Lower lobe of right lung (tissue), 2 donors: ENCODE measurements around the gene PROM1. TPM values are rescaled to one million over a fixed set of nuclear protein-coding genes. Genes with fewer than 3 reads are reported as not detected.
A peak's percentile ranks its signal among the peaks of the same experiment; 100 is the strongest.

Source experiments
- ATAC-seq, 2 donors: fragments of 200-7000 bp; cut with Tn5 transposase; one replicate each; pipeline ENCODE4 v1.9.1; 2020 to 2022; ENCODE audit warnings: mild to moderate bottlenecking in 2 of 2, moderate library complexity in 2 of 2
- DNase-seq: peaks from one replicate; pipeline ENCODE4 v3.0.0-alpha.2; 2020
- H3K27ac ChIP-seq: fragments of 200-600 bp; one replicate; pipeline ENCODE4 v1.8.0; 2022
- H3K27me3 ChIP-seq: fragments of 200-600 bp; one replicate; pipeline ENCODE4 v1.8.0; 2022; ENCODE audit warnings: low read depth
- H3K36me3 ChIP-seq: fragments of 200-600 bp; one replicate; pipeline ENCODE4 v1.8.0; 2022; ENCODE audit warnings: mild to moderate bottlenecking
- H3K4me1 ChIP-seq: fragments of 200-600 bp; one replicate; pipeline ENCODE4 v1.8.0; 2022
- H3K4me3 ChIP-seq: fragments of 200-600 bp; one replicate; pipeline ENCODE4 v1.8.0; 2022; ENCODE audit warnings: mild to moderate bottlenecking
- H3K9me3 ChIP-seq: fragments of 200-600 bp; one replicate; pipeline ENCODE4 v1.8.0; 2022
- CTCF ChIP-seq: fragments of 200-600 bp; IDR thresholded peaks from one replicate; pipeline ENCODE4 v1.8.0; 2022; ENCODE audit warnings: antibody characterized with exemption, mild to moderate bottlenecking
- intact Hi-C: fragments of 100-400 bp; cut with DNase I; formaldehyde crosslinking; loops from one replicate; pipeline ENCODE4 v1.11.0; 2022
- total RNA-seq: library from RNA; stranded (reverse); fragmentation: NEBNext Ultra II Directional; extraction: Animal tissue kit (Norgen Biotek cat#: 25700); gene quantifications from one replicate; pipeline ENCODE4 v1.2.1, GENCODE V29; 2021
- donor health status: DM: no; HTN: yes; CAD: no; lungs with severe emphysema.

Gene PROM1
- total RNA-seq, 1 donor from 2014 or later = 10.1 TPM

GRCh38 chr4:16005676-16006075 is 78.1 kb downstream of the PROM1 start:
- no peak for TF ChIP-seq CTCF
- no peaks in the 10 kb centered on the region for H3K36me3 ChIP-seq
- peaks cover 4% of the 10 kb centered on the region for H3K4me1 ChIP-seq
- H3K27ac ChIP-seq = no peak overlapping the region
- no peak overlapping the region for H3K4me3 ChIP-seq
- DNase-seq (no peak), ATAC-seq (no peak)
- intact Hi-C loops = no loop called here
- H3K27me3 ChIP-seq = no peaks in the 10 kb centered on the region
- H3K9me3 ChIP-seq = no peaks in the 10 kb centered on the region

GRCh38 chr4:16001484-16001858 is 82.4 kb downstream of the PROM1 start:
- H3K27ac ChIP-seq = no peak overlapping the region
- H3K4me1 ChIP-seq = peaks cover 4% of the 10 kb centered on the region
- ATAC-seq (peak; percentile 95 to 96), DNase-seq (peak; percentile 56)
- H3K36me3 ChIP-seq = no peaks in the 10 kb centered on the region
- no peaks in the 10 kb centered on the region for H3K9me3 ChIP-seq
- no peak overlapping the region for H3K4me3 ChIP-seq
- H3K27me3 ChIP-seq = peaks cover 4% of the 10 kb centered on the region
- intact Hi-C loops = no loop called here
- TF ChIP-seq CTCF = peak; percentile 80

DNA sequence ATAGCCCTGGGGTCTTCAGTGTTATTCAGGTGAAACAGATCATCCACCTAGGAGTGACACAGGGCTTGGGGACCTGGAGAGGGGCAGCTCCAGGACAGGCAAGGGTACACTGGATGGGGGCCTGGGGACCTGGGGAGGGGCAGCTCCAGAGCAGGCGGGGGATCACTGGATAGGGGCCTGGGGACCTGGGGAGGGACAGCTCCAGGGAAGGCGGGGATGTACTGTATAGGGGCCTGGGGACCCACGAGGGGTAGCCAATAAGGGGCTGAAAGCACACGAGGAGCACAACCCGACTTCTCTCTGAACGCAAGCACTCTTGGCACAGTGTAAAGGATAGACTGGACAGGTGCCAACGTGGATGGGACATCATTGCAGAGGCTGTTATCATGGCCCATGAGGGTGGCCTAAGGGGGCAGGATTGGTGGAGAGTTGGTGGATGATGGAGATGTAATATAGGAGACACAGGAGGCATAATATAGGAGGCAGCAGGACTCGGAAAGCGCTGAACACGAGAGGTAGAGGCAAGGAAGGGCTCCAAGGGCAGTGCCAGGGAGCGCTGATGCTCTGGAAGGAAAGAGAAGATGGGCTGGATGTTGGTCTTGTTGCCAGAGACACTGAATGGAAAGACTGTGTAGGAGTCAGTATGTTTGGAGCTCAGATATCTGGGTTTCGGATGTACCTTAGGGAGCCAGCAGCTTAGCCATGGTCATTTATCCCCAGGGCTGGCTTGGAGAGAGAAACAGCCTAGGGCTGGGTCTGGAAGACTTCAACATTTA is 82.9 kb downstream of the PROM1 start:
- H3K27me3 ChIP-seq = peaks cover 4% of the 10 kb centered on the region
- no peak overlapping the region for H3K4me3 ChIP-seq
- DNase-seq (no peak), ATAC-seq (peak; percentile 6 to 25)
- H3K36me3 ChIP-seq = no peaks in the 10 kb centered on the region
- no peak for TF ChIP-seq CTCF
- peaks cover 4% of the 10 kb centered on the region for H3K4me1 ChIP-seq
- no peak overlapping the region for H3K27ac ChIP-seq
- intact Hi-C loops = no loop called here
- no peaks in the 10 kb centered on the region for H3K9me3 ChIP-seq

GRCh38 chr4:15996773-15997172 is 87.0 kb downstream of the PROM1 start:
- Histone ChIP-seq H3K4me3 (no peak overlapping the region), H3K4me1 (peaks cover 3% of the 10 kb centered on the region), H3K9me3 (no peaks in the 10 kb centered on the region), H3K27me3 (peaks cover 4% of the 10 kb centered on the region), H3K36me3 (no peaks in the 10 kb centered on the region), H3K27ac (no peak overlapping the region)
- DNase-seq (no peak), ATAC-seq (no peak)
- intact Hi-C loops = no loop called here
- TF ChIP-seq CTCF = no peak

DNA sequence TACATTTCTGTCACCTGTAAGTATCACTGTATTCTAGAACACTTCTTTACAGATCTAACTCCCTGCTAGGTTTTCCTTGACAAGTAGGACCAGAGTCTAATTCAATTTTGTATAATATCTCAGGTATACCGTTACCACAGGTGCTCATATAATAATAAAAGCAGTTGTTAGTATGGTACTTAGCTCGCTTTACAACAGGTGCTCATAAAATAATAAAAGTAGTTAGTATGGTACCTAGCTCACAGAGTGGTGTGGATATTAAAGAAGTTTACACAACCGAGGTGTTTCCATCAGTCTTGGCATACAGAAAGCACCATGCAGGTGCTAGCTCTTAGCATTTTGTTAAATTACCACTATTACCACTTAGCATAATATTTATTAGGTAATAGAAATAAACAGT is 88.0 kb downstream of the PROM1 start:
- ATAC-seq (no peak), DNase-seq (no peak)
- H3K27ac ChIP-seq = no peak overlapping the region
- intact Hi-C loops = no loop called here
- TF ChIP-seq CTCF = no peak
- peaks cover 4% of the 10 kb centered on the region for H3K27me3 ChIP-seq
- H3K36me3 ChIP-seq = no peaks in the 10 kb centered on the region
- H3K4me1 ChIP-seq = no peaks in the 10 kb centered on the region
- no peak overlapping the region for H3K4me3 ChIP-seq
- no peaks in the 10 kb centered on the region for H3K9me3 ChIP-seq
